ENCODE data around the gene PLA2G4D. TPM values are rescaled to one million over a fixed set of nuclear protein-coding genes. Genes with fewer than 3 reads are reported as not detected.

The PLA2G4D gene
- total and polyA plus RNA-seq, 10 of the 15 experiments (the other 5 are each of a cell fraction or from before 2014, with no cell fraction given), result 0.03 TPM; not detected in 9

DNA sequence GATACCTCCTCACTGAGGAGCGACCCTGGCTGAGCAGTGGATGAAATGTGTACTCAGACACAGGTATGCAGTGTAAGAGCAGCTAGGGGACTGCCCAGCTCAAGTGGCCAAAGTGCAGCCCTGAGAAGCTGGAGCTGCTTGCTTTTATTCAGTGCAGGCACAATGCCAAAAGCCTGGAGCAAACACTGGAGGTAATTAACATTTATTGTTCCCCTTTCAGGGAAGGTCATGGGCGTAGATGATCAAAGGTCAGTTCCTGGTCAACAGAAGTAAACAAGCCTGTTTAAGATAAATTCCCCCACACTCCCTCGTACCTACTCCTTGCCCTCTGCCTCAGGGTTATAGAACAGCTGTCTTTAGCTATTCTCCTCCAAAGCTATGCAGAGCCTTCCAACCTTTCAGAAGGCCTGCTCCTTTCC is 44.6 kb upstream of the PLA2G4D start:
- TF ChIP-seq DPF2 (IDR thresholded peaks at IDR 0.05) (no peak), ASH2L (IDR thresholded peaks at IDR 0.05; ENCODE audit: borderline replicate concordance, low read depth) (no peak), TARDBP (IDR thresholded peaks at IDR 0.05; ENCODE audit: borderline replicate concordance) (no peak), ZNF217 (IDR thresholded peaks at IDR 0.05) (no peak), POU2F2 (IDR thresholded peaks at IDR 0.05; ENCODE audit: borderline replicate concordance, low read depth, low read length) (no peak), TCF3 (IDR thresholded peaks at IDR 0.05; ENCODE audit: borderline replicate concordance, insufficient read depth, low read depth, low read length) (no peak), POLR2A (IDR thresholded peaks at IDR 0.05; ENCODE audit: low read depth, low read length) (no peak), TAF1 (IDR thresholded peaks at IDR 0.05; ENCODE audit: borderline replicate concordance, low read depth, low read length) (no peak), ZNF384 (IDR thresholded peaks at IDR 0.05; ENCODE audit: borderline replicate concordance, low read depth, low read length) (no peak), PRDM15 (CRISPR knock-in tag; IDR thresholded peaks at IDR 0.05) (no peak), RBBP5 (conservative IDR thresholded peaks at IDR 0.05) (no peak), STAT3 (IDR thresholded peaks at IDR 0.05; ENCODE audit: low read depth, low read length) (no peak), MYC (IDR thresholded peaks at IDR 0.05; ENCODE audit: insufficient read depth, insufficient read length, insufficient replicate concordance, low read length, severe bottlenecking) (no peak), NBN (IDR thresholded peaks at IDR 0.05) (no peak), RELA (IDR thresholded peaks at IDR 0.05; ENCODE audit: borderline replicate concordance, partially characterized antibody) (no peak), MEF2A (IDR thresholded peaks at IDR 0.05; ENCODE audit: insufficient read depth, low read depth, low read length) (no peak), HDAC2 (IDR thresholded peaks at IDR 0.05) (no peak), USF1 (IDR thresholded peaks at IDR 0.05; ENCODE audit: borderline replicate concordance, extremely low read length, insufficient read depth, low read depth, low read length) (no peak)
- TF ChIP-seq, protein P1, sequence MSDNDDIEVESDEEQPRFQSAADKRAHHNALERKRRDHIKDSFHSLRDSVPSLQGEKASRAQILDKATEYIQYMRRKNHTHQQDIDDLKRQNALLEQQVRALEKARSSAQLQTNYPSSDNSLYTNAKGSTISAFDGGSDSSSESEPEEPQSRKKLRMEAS (IDR thresholded peaks at IDR 0.05; ENCODE audit: low read depth, low read length), result no peak
- no peak overlapping the region for H2AFZ ChIP-seq (ENCODE audit: control insufficient read depth, low read depth, low read length)
- no TSS peak for BruUV-seq (replicated peaks)
- ATAC-seq (no peak), FAIRE-seq (no peak), DNase-seq (ENCODE audit: low read depth, low spot score) (no peak)
- ChIA-PET POLR2A (no interaction called here), RAD21 (ENCODE audit: unreplicated experiment) (interaction anchor here (1.3 to 1.5 kb wide), 2 partner anchors 53 to 246 kb away, joined by 4 read pairs; no protein-coding TSS in a partner anchor), CTCF (interaction anchor here (0.7 to 2.8 kb wide), 18 partner anchors 9 to 366 kb away, joined by 3 to 16 read pairs (median 4); no protein-coding TSS in a partner anchor), SMC1A (ENCODE audit: uncharacterized antibody, unreplicated experiment) (interaction anchor here (1.0 to 1.7 kb wide), 6 partner anchors 9 to 246 kb away, joined by 3 to 5 read pairs (median 3); no protein-coding TSS in a partner anchor)
- no peaks in the 10 kb centered on the region for H3K4me1 ChIP-seq (ENCODE audit: control insufficient read depth, insufficient read depth, low read length)
- H3K27me3 ChIP-seq (replicated peaks in 1 of 2; ENCODE audit: control insufficient read depth in 2 of 2, insufficient read depth in 2 of 2, low read length in 1 of 2), result no peaks in the 10 kb centered on the region; a peak in 1 of 4 replicates
- no peaks in the 10 kb centered on the region for H3K79me2 ChIP-seq (ENCODE audit: control insufficient read depth, insufficient read depth, low read length)
- H3K36me3 ChIP-seq (ENCODE audit: control insufficient read depth in 2 of 2, insufficient read depth in 2 of 2, low read length in 1 of 2), result no peaks in the 10 kb centered on the region
- H3K9ac ChIP-seq (ENCODE audit: control insufficient read depth, insufficient read depth, low read length), result no peak overlapping the region
- in situ Hi-C loops (cut with MboI), result no loop called here
- H3K9me3 ChIP-seq (replicated peaks; ENCODE audit: control insufficient read depth, insufficient read depth, low read length), result no peaks in the 10 kb centered on the region
- H4K20me1 ChIP-seq (ENCODE audit: control insufficient read depth, insufficient read depth), result no peaks in the 10 kb centered on the region
- intact Hi-C loops (cut with micrococcal nuclease; ENCODE audit: unreplicated experiment), result no loop called here
- no peak overlapping the region for H3K4me2 ChIP-seq (ENCODE audit: control insufficient read depth, insufficient read depth)
- 0% methylated on average over 3 of the region's 3 CpGs for WGBS (ENCODE audit: insufficient coverage, insufficient replicate concordance, low lambda C conversion rate, missing lambda C conversion rate)
- no peak overlapping the region for H3K4me3 ChIP-seq
- H3K27ac ChIP-seq (ENCODE audit: control insufficient read depth, insufficient read depth), result no peak overlapping the region

All from GM12878 (cell line).